ENCODE results near the gene NFASC.

Gene NFASC

DNA sequence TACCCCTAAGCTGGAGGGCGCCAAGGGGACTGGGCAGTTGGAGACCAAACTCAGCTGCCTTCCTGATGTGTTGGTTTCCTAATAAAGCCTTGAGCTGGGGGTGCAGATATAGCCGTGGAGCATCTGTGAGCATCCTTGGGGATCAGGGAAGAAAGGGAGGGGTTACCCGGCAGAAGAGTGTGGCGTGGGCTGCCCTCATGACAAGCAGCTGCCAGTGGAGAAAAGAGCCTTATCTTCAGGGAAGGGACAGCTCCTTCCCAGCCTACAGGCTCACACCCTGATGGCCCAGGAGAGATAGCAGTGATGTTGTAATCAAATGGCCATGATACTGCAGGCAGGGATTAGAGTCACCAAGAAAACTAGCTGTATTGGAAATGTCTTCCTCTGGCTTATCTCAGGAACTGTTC, 10.8 kb upstream of the NFASC start (continued):
- TF ChIP-seq, protein P1, sequence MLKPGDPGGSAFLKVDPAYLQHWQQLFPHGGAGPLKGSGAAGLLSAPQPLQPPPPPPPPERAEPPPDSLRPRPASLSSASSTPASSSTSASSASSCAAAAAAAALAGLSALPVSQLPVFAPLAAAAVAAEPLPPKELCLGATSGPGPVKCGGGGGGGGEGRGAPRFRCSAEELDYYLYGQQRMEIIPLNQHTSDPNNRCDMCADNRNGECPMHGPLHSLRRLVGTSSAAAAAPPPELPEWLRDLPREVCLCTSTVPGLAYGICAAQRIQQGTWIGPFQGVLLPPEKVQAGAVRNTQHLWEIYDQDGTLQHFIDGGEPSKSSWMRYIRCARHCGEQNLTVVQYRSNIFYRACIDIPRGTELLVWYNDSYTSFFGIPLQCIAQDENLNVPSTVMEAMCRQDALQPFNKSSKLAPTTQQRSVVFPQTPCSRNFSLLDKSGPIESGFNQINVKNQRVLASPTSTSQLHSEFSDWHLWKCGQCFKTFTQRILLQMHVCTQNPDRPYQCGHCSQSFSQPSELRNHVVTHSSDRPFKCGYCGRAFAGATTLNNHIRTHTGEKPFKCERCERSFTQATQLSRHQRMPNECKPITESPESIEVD (tag by site-specific recombination; IDR thresholded peaks at IDR 0.05), result no peak
- TF ChIP-seq, protein P2, sequence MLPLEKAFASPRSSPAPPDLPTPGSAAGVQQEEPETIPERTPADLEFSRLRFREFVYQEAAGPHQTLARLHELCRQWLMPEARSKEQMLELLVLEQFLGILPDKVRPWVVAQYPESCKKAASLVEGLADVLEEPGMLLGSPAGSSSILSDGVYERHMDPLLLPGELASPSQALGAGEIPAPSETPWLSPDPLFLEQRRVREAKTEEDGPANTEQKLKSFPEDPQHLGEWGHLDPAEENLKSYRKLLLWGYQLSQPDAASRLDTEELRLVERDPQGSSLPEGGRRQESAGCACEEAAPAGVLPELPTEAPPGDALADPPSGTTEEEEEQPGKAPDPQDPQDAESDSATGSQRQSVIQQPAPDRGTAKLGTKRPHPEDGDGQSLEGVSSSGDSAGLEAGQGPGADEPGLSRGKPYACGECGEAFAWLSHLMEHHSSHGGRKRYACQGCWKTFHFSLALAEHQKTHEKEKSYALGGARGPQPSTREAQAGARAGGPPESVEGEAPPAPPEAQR (tag by site-specific recombination; IDR thresholded peaks at IDR 0.05), result no peak
- no peak for TF ChIP-seq ZNF112 (tag by site-specific recombination; IDR thresholded peaks at IDR 0.05)
- no peak for TF ChIP-seq ZNF202 (tag by site-specific recombination; IDR thresholded peaks at IDR 0.05; ENCODE audit: borderline replicate concordance)
- no peak for TF ChIP-seq ZNF157 (tag by site-specific recombination; IDR thresholded peaks at IDR 0.05)
- TF ChIP-seq, protein P3, sequence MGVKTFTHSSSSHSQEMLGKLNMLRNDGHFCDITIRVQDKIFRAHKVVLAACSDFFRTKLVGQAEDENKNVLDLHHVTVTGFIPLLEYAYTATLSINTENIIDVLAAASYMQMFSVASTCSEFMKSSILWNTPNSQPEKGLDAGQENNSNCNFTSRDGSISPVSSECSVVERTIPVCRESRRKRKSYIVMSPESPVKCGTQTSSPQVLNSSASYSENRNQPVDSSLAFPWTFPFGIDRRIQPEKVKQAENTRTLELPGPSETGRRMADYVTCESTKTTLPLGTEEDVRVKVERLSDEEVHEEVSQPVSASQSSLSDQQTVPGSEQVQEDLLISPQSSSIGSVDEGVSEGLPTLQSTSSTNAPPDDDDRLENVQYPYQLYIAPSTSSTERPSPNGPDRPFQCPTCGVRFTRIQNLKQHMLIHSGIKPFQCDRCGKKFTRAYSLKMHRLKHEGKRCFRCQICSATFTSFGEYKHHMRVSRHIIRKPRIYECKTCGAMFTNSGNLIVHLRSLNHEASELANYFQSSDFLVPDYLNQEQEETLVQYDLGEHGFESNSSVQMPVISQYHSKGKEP (tag by site-specific recombination; IDR thresholded peaks at IDR 0.05), result no peak
- TF ChIP-seq, protein P4, sequence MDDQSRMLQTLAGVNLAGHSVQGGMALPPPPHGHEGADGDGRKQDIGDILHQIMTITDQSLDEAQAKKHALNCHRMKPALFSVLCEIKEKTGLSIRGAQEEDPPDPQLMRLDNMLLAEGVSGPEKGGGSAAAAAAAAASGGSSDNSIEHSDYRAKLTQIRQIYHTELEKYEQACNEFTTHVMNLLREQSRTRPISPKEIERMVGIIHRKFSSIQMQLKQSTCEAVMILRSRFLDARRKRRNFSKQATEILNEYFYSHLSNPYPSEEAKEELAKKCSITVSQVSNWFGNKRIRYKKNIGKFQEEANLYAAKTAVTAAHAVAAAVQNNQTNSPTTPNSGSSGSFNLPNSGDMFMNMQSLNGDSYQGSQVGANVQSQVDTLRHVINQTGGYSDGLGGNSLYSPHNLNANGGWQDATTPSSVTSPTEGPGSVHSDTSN (CRISPR knock-in tag; IDR thresholded peaks at IDR 0.05), result no peak
- TF ChIP-seq ZNF433 (tag by site-specific recombination; IDR thresholded peaks at IDR 0.05; ENCODE audit: low read depth), result no peak

DNA sequence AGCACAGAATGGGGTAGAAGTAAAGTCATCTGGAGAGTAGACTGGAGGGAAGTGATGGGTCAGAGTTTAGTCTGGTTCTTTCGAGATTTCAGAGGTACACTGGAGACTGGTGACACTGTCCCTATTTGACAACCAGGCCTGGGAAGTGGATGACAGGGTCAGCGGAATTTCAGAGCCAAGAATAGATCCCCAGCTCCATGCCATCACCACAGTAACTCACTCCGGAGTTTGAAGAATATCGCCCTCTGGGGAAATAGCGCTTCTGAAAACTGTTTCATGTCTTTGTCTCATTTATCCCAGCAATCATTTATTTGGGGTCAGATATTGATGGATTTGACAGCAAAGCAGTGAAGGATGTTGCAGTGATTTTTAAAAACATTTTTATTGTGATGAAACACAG, 7.6 kb upstream of the NFASC start:
- TF ChIP-seq MEIS1 (CRISPR knock-in tag; IDR thresholded peaks at IDR 0.05; ENCODE audit: borderline replicate concordance), result no peak
- TF ChIP-seq ZNF24 (tag by site-specific recombination; IDR thresholded peaks at IDR 0.05), result no peak
- TF ChIP-seq ZNF394 (tag by site-specific recombination; IDR thresholded peaks at IDR 0.05; ENCODE audit: borderline replicate concordance), result no peak
- no peak for TF ChIP-seq ZNF175 (tag by site-specific recombination; IDR thresholded peaks at IDR 0.05)
- no peak for TF ChIP-seq ZNF112 (tag by site-specific recombination; IDR thresholded peaks at IDR 0.05)
- TF ChIP-seq, protein P5, sequence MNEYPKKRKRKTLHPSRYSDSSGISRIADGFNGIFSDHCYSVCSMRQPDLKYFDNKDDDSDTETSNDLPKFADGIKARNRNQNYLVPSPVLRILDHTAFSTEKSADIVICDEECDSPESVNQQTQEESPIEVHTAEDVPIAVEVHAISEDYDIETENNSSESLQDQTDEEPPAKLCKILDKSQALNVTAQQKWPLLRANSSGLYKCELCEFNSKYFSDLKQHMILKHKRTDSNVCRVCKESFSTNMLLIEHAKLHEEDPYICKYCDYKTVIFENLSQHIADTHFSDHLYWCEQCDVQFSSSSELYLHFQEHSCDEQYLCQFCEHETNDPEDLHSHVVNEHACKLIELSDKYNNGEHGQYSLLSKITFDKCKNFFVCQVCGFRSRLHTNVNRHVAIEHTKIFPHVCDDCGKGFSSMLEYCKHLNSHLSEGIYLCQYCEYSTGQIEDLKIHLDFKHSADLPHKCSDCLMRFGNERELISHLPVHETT (tag by site-specific recombination; IDR thresholded peaks at IDR 0.05), result no peak
- TF ChIP-seq ZNF366 (tag by site-specific recombination; conservative IDR thresholded peaks at IDR 0.05), result no peak
- no peak for TF ChIP-seq ZNF610 (tag by site-specific recombination; IDR thresholded peaks at IDR 0.05; ENCODE audit: borderline replicate concordance)
- no peak for TF ChIP-seq ZNF169 (tag by site-specific recombination; IDR thresholded peaks at IDR 0.05)
- TF ChIP-seq ZNF302 (tag by site-specific recombination; IDR thresholded peaks at IDR 0.05; ENCODE audit: low read depth), result no peak
- no peak for TF ChIP-seq EGR2 (tag by site-specific recombination; IDR thresholded peaks at IDR 0.05; ENCODE audit: low read depth)
- no peak for TF ChIP-seq ZNF292 (tag by site-specific recombination; IDR thresholded peaks at IDR 0.05; ENCODE audit: borderline replicate concordance, low read depth)
- Histone ChIP-seq H3K36me3 (ENCODE audit: control insufficient read depth in 2 of 2, insufficient read depth in 1 of 2, low read length in 2 of 2) (no peaks in the 10 kb centered on the region), H3K9me3 (ENCODE audit: control insufficient read depth, insufficient read depth, low read depth, low read length) (no peaks in the 10 kb centered on the region), H3K4me1 (ENCODE audit: control insufficient read depth, insufficient read depth, low read length) (no peaks in the 10 kb centered on the region), H3K4me3 (ENCODE audit: low read depth, low read length) (no peak overlapping the region), H3K27ac (ENCODE audit: extremely low read depth, low read depth, low read length) (no peak overlapping the region)
- ChIA-PET POLR2A (no interaction called here), CTCF (interaction anchor here (1.2 kb wide), 1 partner anchor 56 kb away, joined by 5 read pairs; no protein-coding TSS in a partner anchor)
